ENCODE measurements around the gene MYZAP. TPM values are rescaled to one million over a fixed set of nuclear protein-coding genes. Genes with fewer than 3 reads are reported as not detected.

The MYZAP gene
- total RNA-seq, 1 donor = not detected

GRCh38 chr15:57586661-57587424 lies 4.9 kb upstream of the MYZAP start:
- no peak overlapping the region for H3K4me3 ChIP-seq (ENCODE audit: low read depth, low read length)
- no peak for TF ChIP-seq CTCF (IDR thresholded peaks at IDR 0.05; ENCODE audit: insufficient read depth, low read length)
- no peak for DNase-seq (ENCODE audit: low read depth)

- no peak for DNase-seq (ENCODE audit: low read depth)
- no peak for TF ChIP-seq CTCF (IDR thresholded peaks at IDR 0.05; ENCODE audit: insufficient read depth, low read length)
- no peak overlapping the region for H3K4me3 ChIP-seq (ENCODE audit: low read depth, low read length)
These were observed 2.4 kb upstream of the MYZAP start for GRCh38 chr15:57589281-57589680.

GRCh38 chr15:57589754-57590153 lies 1.9 kb upstream of the MYZAP start:
- no peak for TF ChIP-seq CTCF (IDR thresholded peaks at IDR 0.05; ENCODE audit: insufficient read depth, low read length)
- H3K4me3 ChIP-seq (ENCODE audit: low read depth, low read length) = no peak overlapping the region
- DNase-seq (ENCODE audit: low read depth) = no peak

- no peak for TF ChIP-seq CTCF (IDR thresholded peaks at IDR 0.05; ENCODE audit: insufficient read depth, low read length)
- H3K4me3 ChIP-seq (ENCODE audit: low read depth, low read length) = peak overlapping the region; percentile 51
- no peak for DNase-seq (ENCODE audit: low read depth)
These were observed 375 bp upstream of the MYZAP start for GRCh38 chr15:57591237-57591821.

- H3K4me3 ChIP-seq (ENCODE audit: low read depth, low read length) = no peak overlapping the region
- TF ChIP-seq CTCF (IDR thresholded peaks at IDR 0.05; ENCODE audit: insufficient read depth, low read length) = no peak
- DNase-seq (ENCODE audit: low read depth) = no peak
These were observed 722 bp downstream of the MYZAP start for GRCh38 chr15:57592426-57592825.

- TF ChIP-seq CTCF (IDR thresholded peaks at IDR 0.05; ENCODE audit: insufficient read depth, low read length) = no peak
- H3K4me3 ChIP-seq (ENCODE audit: low read depth, low read length) = no peak overlapping the region
- DNase-seq (ENCODE audit: low read depth) = no peak
These were observed 1.2 kb downstream of the MYZAP start for GRCh38 chr15:57592836-57593420.

Data from fibroblast of the aortic adventitia (primary cell).